ENCODE data around the gene TMEM87B. TPM values are rescaled to one million over a fixed set of nuclear protein-coding genes. Genes with fewer than 3 reads are reported as not detected.

The TMEM87B gene
- total and polyA plus RNA-seq, 10 donors, result 10.4 to 39.9 (median 32.9) TPM

DNA sequence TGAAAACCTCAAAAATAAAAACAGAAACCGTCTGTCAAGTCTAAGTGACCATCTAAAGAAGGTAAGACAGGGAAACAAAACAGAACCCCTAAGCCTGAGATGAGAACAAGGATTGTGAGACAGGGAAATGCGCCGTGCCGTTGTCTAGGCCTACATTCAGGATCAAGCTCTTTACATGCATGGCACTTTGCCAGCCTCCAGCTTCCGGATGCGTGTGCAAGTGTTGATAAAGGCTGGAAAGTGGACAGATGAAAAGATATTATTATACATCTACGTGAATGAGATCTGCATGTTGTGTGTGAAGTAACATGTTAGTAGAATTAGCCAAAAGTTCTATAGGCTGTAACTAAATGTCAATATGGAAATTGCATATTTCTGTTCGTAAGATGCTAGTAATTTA, 28.6 kb upstream of the TMEM87B start:
- peaks cover 0 to 44% (median 0%) of the 10 kb centered on the region in 6 donors for H3K36me3 ChIP-seq
- no peaks in the 10 kb centered on the region for H3K27me3 ChIP-seq (replicated peaks in 1 of 7)
- H3K27ac ChIP-seq, result peak overlapping the region in 3 of 8 donors; percentile 16 to 22 (median 16)
- no peaks in the 10 kb centered on the region for H3K9me3 ChIP-seq
- WGBS, 5 donors, result 61 to 69% (median 65%) methylated on average over 8 of the region's 8 CpGs
- no peak overlapping the region for H3K4me3 ChIP-seq
- intact Hi-C loops (cut with DNase I; ENCODE audit: low total_unique reads), result no loop called here
- no peak for DNase-seq
- H3K4me1 ChIP-seq, result peaks cover 0 to 27% (median 4%) of the 10 kb centered on the region in 6 donors
- TF ChIP-seq POLR2AphosphoS5 (IDR thresholded peaks at IDR 0.05), result peak in 1 of 3 donors; percentile 75
- TF ChIP-seq POLR2A (IDR thresholded peaks at IDR 0.05), result no peak
- TF ChIP-seq, protein P1, sequence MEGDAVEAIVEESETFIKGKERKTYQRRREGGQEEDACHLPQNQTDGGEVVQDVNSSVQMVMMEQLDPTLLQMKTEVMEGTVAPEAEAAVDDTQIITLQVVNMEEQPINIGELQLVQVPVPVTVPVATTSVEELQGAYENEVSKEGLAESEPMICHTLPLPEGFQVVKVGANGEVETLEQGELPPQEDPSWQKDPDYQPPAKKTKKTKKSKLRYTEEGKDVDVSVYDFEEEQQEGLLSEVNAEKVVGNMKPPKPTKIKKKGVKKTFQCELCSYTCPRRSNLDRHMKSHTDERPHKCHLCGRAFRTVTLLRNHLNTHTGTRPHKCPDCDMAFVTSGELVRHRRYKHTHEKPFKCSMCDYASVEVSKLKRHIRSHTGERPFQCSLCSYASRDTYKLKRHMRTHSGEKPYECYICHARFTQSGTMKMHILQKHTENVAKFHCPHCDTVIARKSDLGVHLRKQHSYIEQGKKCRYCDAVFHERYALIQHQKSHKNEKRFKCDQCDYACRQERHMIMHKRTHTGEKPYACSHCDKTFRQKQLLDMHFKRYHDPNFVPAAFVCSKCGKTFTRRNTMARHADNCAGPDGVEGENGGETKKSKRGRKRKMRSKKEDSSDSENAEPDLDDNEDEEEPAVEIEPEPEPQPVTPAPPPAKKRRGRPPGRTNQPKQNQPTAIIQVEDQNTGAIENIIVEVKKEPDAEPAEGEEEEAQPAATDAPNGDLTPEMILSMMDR (IDR thresholded peaks at IDR 0.05 in 8 of 11, conservative IDR thresholded peaks at IDR 0.05 in 3 of 11), result no peak

DNA sequence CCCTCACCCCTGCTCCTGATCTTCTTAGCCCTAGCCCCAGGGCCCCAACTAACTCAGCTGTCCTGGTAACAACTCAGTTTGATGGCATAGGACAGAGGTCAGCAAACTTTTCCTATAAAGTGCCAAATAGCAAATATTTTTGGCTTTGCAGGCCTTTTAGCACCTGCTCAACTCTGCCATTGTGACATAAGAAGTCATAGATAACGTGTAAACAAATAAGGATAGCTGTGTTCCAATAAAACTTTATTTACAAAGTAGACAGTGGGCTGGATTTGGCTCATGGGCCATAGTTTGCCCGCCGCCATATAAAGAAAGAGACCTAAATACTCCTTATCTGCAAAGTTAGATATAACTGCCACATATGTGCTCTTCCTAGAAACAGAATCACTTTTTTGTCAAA, 27.3 kb upstream of the TMEM87B start:
- WGBS, 5 donors, result 88 to 95% (median 92%) methylated on average over 3 of the region's 3 CpGs
- Histone ChIP-seq H3K9me3 (no peaks in the 10 kb centered on the region), H3K4me1 (peaks cover 0 to 31% (median 14%) of the 10 kb centered on the region in 6 donors)

DNA sequence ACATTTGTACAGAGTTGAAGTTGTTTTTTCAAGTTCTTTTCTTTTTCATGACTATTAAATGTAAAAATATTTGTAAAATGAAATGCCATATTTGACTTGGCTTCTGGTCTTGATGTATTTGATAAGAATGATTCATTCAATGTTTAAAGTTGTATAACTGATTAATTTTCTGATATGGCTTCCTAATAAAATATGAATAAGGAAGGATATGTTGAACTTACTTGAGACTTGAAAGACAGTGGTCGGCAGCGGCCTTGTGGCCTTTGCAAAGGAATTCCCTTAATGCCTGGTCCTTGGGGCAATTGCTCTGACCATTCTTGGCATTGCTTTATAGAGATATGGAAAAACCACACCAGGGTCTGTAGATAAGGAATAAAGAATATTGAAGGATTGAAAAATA, 25.9 kb upstream of the TMEM87B start:
- no peaks in the 10 kb centered on the region for H3K9me3 ChIP-seq
- H3K36me3 ChIP-seq, result peaks cover 0 to 23% (median 0%) of the 10 kb centered on the region in 6 donors
- intact Hi-C loops (cut with DNase I; ENCODE audit: low total_unique reads), result no loop called here
- H3K4me1 ChIP-seq, result peaks cover 0 to 45% (median 18%) of the 10 kb centered on the region in 6 donors
- H3K4me3 ChIP-seq, result no peak overlapping the region
- H3K27ac ChIP-seq, result peak overlapping the region in 4 of 8 donors; percentile 73 to 77 (median 74)
- DNase-seq, result no peak
- TF ChIP-seq, protein P1 (IDR thresholded peaks at IDR 0.05 in 8 of 11, conservative IDR thresholded peaks at IDR 0.05 in 3 of 11), result no peak
- no peak for TF ChIP-seq POLR2A (IDR thresholded peaks at IDR 0.05)
- no peaks in the 10 kb centered on the region for H3K27me3 ChIP-seq (replicated peaks in 1 of 7)
- WGBS, 5 donors, result 91 to 97% (median 92%) methylated on average over 2 of the region's 2 CpGs

More for the DNA sequence above, 27.3 kb upstream of the TMEM87B start:
- TF ChIP-seq POLR2AphosphoS5 (IDR thresholded peaks at IDR 0.05) (no peak), POLR2A (IDR thresholded peaks at IDR 0.05) (no peak)
- TF ChIP-seq, protein P1 (IDR thresholded peaks at IDR 0.05 in 8 of 11, conservative IDR thresholded peaks at IDR 0.05 in 3 of 11), result no peak
- no peaks in the 10 kb centered on the region for H3K27me3 ChIP-seq (replicated peaks in 1 of 7)
- peak overlapping the region in 1 of 8 donors; percentile 4 for H3K27ac ChIP-seq
- H3K36me3 ChIP-seq, result peaks cover 0 to 31% (median 0%) of the 10 kb centered on the region in 6 donors
- DNase-seq, result no peak
- no peak overlapping the region for H3K4me3 ChIP-seq
- intact Hi-C loops (cut with DNase I; ENCODE audit: low total_unique reads), result no loop called here

DNA sequence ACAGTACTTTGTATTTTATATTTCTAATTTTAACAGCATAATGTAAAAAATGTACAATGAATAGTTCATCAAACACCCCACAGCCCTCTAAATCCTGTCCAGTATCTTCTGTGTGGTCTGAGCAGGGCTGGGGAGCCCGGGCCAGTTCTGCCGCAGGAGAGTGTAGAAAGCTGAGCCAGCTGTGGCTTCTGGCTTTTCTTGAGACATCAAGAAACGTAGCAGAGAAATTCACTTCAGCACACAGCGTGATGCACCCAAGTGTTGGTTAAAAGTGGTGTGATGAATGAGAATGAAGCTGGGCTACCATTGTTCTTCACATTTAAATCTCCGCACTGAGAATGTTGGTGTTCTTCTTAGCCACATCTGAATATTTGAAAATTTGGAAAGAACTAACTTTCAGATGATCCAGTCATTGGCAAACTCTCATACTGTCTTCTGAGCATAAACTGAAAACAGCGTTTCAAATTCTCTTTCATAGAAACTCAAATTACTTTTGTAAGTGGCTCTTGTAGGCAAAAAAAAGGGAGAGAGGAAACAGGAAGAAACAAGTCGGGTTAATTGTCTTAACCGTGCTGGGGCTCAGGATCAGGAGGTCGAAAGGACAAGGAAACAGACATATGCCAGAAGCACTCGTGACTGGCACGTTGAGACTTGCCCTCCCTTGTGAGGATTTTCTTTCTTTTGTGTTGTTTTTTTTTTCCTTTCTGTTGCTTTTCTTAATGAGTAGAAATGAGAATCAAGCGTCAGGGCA, 23.4 kb upstream of the TMEM87B start:
- H3K27me3 ChIP-seq (replicated peaks in 1 of 7), result no peaks in the 10 kb centered on the region
- peak overlapping the region in 7 of 8 donors; percentile 64 to 77 (median 73) for H3K27ac ChIP-seq
- H3K9me3 ChIP-seq, result peaks cover 0 to 11% (median 2%) of the 10 kb centered on the region in 8 donors
- no peak for DNase-seq
- H3K4me1 ChIP-seq, result peaks cover 0 to 43% (median 16%) of the 10 kb centered on the region in 6 donors
- TF ChIP-seq POLR2A (IDR thresholded peaks at IDR 0.05) (peak in 1 of 3 donors; percentile 8), POLR2AphosphoS5 (IDR thresholded peaks at IDR 0.05) (peak in 1 of 3 donors; percentile 57)
- TF ChIP-seq, protein P1 (IDR thresholded peaks at IDR 0.05 in 8 of 11, conservative IDR thresholded peaks at IDR 0.05 in 3 of 11), result no peak
- peaks cover 0 to 11% (median 0%) of the 10 kb centered on the region in 6 donors for H3K36me3 ChIP-seq
- WGBS, 5 donors, result 17 to 21% (median 19%) methylated on average over 12 of the region's 12 CpGs
- no peak overlapping the region for H3K4me3 ChIP-seq
- intact Hi-C loops (cut with DNase I; ENCODE audit: low total_unique reads), result no loop called here
